AG04450 (cell line): ENCODE data around the gene SNPH. TPM values are rescaled to one million over a fixed set of nuclear protein-coding genes. Genes with fewer than 3 reads are reported as not detected.

Experiments used
- CTCF ChIA-PET: fragments of 300-600, 350-600 bp; formaldehyde crosslinking; extraction: SDS; loops from one replicate; lab custom pipeline; 2022; ENCODE audit warnings: antibody characterized with exemption, inconsistent platforms; lab: Charles Lee
- POLR2A ChIA-PET: fragments of 350-600 bp; formaldehyde crosslinking; extraction: SDS; loops from one replicate; lab custom pipeline; 2021; ENCODE audit warnings: antibody characterized with exemption, inconsistent platforms; lab: Yijun Ruan, JAX
- DNase-seq: peaks from one replicate; pipeline ENCODE4 v3.0.0-alpha.2; 2011; ENCODE audit warnings: low read depth, low spot score
- H3K27ac ChIP-seq: one replicate; pipeline ENCODE4 v1.5.1; 2012; ENCODE audit warnings: low read depth, low read length, control low read depth
- H3K27me3 ChIP-seq: one replicate; pipeline ENCODE4 v1.6.0; 2012; ENCODE audit warnings: low read length; ENCODE audit not compliant: control insufficient read depth, insufficient read depth
- H3K4me3 ChIP-seq: 2 replicates; pipeline ENCODE4 v1.5.1; 2011; ENCODE audit warnings: mild to moderate bottlenecking, low read depth, low read length, control low read depth
- H3K9me3 ChIP-seq: 2 replicates; pipeline ENCODE4 v1.5.1; 2012; ENCODE audit warnings: low read length; ENCODE audit not compliant: control insufficient read depth, insufficient read depth
- polyA plus RNA-seq: library from polyadenylated mRNA; depleted of rRNA; stranded (reverse); fragments of >200 nt; gene quantifications from 2 replicates; pipeline ENCODE4 v1.2.3, GENCODE V29; 2011
- TF ChIP-seq, protein P1 (sequence below): IDR thresholded peaks from 2 replicates; pipeline ENCODE4 v1.5.1; 2011; ENCODE audit warnings: low read depth, low read length, control low read depth, inconsistent platforms

The SNPH gene
- polyA plus RNA-seq, 1 experiment, result 1.5 TPM

DNA sequence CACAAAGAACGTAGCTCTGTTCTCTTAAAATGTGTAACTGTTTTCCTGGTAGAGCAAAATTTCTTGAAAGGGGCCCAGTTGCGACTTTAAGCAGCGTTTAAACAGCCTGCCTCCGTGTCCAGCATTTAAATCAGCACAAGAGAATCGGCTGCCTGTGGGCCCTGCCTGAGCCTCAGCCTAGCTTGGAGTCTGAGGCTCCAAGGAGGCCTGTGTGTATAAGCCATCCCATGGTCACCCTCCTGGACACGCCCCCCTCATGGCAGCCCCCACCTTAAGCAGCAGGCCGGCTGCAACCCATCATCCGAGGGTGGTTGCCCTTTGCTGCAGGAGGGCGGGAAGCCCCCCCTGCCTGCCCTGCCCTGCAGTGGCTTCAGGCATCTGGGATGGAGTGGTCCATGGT is 44.0 kb downstream of the SNPH start:
- no peak overlapping the region for H3K4me3 ChIP-seq

DNA sequence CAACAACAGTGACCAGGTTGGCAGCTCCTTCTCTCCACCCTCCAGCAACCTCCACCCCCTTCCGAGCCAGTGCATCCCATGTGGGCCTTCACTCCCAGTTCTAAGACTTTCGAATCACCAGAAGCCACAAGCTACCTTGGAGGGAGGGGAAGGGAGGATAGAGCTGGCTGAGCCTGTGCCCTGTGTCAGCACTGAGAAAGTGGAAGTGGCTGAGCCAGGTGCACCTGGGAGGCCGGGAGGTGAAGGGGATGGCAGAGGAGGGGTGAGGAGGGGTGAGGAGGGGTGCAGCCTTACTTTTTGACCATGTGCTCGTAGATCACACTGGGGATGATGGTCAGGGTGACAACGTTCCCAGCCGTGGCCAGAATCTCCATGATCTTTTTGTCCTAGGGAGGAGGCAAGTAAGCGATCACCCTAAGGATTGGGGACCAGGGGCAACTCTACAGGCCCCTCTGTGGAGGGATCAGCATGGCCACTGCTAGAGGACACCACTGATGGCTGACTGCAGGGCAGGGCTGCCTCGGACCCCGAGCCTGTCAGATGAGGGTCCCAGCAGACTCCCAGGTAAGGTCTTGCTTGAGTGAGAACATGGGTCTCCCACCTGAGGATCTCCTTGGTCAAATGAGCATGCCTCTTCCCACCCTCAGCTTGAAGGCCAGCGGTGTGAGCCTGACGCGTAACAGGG is 44.6 kb downstream of the SNPH start:
- Histone ChIP-seq H3K27ac (no peak overlapping the region), H3K9me3 (peaks cover 6% of the 10 kb centered on the region; the same call in 1 of the 2 replicates), H3K4me3 (no peak overlapping the region), H3K27me3 (no peaks in the 10 kb centered on the region)
- CTCF ChIA-PET, result interaction anchor here (0.5 to 1.4 kb wide), 2 partner anchors 10 to 128 kb away, joined by 3 to 5 read pairs; no protein-coding TSS in a partner anchor
- TF ChIP-seq, protein P1, sequence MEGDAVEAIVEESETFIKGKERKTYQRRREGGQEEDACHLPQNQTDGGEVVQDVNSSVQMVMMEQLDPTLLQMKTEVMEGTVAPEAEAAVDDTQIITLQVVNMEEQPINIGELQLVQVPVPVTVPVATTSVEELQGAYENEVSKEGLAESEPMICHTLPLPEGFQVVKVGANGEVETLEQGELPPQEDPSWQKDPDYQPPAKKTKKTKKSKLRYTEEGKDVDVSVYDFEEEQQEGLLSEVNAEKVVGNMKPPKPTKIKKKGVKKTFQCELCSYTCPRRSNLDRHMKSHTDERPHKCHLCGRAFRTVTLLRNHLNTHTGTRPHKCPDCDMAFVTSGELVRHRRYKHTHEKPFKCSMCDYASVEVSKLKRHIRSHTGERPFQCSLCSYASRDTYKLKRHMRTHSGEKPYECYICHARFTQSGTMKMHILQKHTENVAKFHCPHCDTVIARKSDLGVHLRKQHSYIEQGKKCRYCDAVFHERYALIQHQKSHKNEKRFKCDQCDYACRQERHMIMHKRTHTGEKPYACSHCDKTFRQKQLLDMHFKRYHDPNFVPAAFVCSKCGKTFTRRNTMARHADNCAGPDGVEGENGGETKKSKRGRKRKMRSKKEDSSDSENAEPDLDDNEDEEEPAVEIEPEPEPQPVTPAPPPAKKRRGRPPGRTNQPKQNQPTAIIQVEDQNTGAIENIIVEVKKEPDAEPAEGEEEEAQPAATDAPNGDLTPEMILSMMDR, result no peak
- DNase-seq, result no peak
- POLR2A ChIA-PET, result no interaction called here

More for the DNA sequence above, 44.0 kb downstream of the SNPH start:
- Histone ChIP-seq H3K9me3 (peaks cover 6% of the 10 kb centered on the region; the same call in 1 of the 2 replicates), H3K27me3 (no peaks in the 10 kb centered on the region), H3K27ac (no peak overlapping the region)
- TF ChIP-seq, protein P1, result no peak
- CTCF ChIA-PET, result interaction anchor here (0.7 to 1.4 kb wide), 2 partner anchors 129 to 194 kb away, joined by 3 read pairs; no protein-coding TSS in a partner anchor
- POLR2A ChIA-PET, result no interaction called here
- DNase-seq, result no peak

DNA sequence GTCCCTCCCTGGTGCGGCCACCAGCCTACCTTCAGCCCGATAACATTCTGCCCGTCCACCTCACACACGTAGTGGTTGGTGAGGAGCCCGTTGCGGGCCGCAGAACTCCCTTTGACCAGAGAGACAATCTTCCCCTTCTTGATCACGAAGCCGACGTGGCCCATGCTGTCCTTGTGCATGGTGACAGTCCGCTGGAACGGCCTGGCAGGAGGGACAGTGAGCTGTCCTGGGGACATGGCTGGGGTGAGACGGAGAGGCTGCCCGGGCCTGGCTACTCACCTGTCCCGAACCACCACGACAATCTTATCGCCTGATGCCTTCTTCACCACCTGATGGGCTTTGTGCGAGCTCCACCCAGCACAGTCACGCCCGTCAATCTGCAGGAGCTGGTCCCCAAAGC is 46.2 kb downstream of the SNPH start:
- no peaks in the 10 kb centered on the region for H3K27me3 ChIP-seq
- H3K9me3 ChIP-seq, result peaks cover 6% of the 10 kb centered on the region; the same call in 1 of the 2 replicates
- H3K27ac ChIP-seq, result no peak overlapping the region
- no peak overlapping the region for H3K4me3 ChIP-seq
- TF ChIP-seq, protein P1, result no peak
- CTCF ChIA-PET, result interaction anchor here (0.6 to 2.5 kb wide), 17 partner anchors 8 to 1047 kb away, joined by 3 to 41 read pairs (median 5); partner anchors contain the start of gene NSFL1C
- no peak for DNase-seq
- POLR2A ChIA-PET, result interaction anchor here (0.6 kb wide), 2 partner anchors 79 to 108 kb away, joined by 4 to 6 read pairs; no protein-coding TSS in a partner anchor

DNA sequence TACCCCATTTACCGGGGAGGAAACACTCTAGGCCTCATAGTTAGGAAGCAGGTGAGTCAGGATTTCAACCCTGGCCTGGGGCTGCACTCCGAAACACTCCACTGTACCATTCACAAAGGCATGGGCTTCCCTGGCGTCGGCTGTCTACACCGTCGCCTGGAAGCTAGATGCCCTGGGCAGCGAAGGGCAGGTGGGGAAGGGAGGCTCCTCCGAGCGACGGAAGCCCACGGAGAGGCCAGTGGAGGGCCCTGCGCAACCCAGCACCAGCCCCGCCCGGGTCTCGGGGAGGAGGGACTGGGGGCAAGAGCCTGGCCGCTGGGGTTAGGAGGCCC is 46.8 kb downstream of the SNPH start:
- TF ChIP-seq, protein P1, result no peak
- Histone ChIP-seq H3K27ac (no peak overlapping the region), H3K27me3 (no peaks in the 10 kb centered on the region), H3K9me3 (peaks cover 6% of the 10 kb centered on the region; the same call in 1 of the 2 replicates), H3K4me3 (no peak overlapping the region)
- POLR2A ChIA-PET, result interaction anchor here (0.6 kb wide), 1 partner anchor 79 kb away, joined by 6 read pairs; no protein-coding TSS in a partner anchor
- no peak for DNase-seq
- CTCF ChIA-PET, result interaction anchor here (0.6 to 2.5 kb wide), 23 partner anchors 9 to 1048 kb away, joined by 3 to 41 read pairs (median 5); partner anchors contain the start of gene NSFL1C
